Astrocyte of the spinal cord (primary cell): ENCODE data around the gene ERRFI1.

Experiments used
- DNase-seq: peaks from one replicate; pipeline ENCODE4 v3.0.0; 2011; ENCODE audit warnings: low read depth, low spot score
- H3K4me3 ChIP-seq: 2 replicates; pipeline ENCODE4 v1.5.1; 2011; ENCODE audit warnings: low read depth, mild to moderate bottlenecking, low read length, moderate library complexity
- CTCF ChIP-seq: IDR thresholded peaks from 2 replicates; pipeline ENCODE4 v1.5.1; 2012; ENCODE audit warnings: low read depth, mild to moderate bottlenecking, low read length, inconsistent platforms
- in situ Hi-C: cut with HindIII; loops from 2 replicates; pipeline ENCODE4 v1.10.0; 2017; ENCODE audit warnings: low sequenced_read_pairs

Gene ERRFI1

GRCh38 chr1:8019229-8019620 lies 6.9 kb downstream of the ERRFI1 start:
- no peak for TF ChIP-seq CTCF
- DNase-seq = peak; percentile 33
- peak overlapping the region; percentile 10 for H3K4me3 ChIP-seq
- in situ Hi-C loops = loop anchor here (25.0 kb wide), 1 partner anchor 293 kb away; the partner anchor contains the start of gene SLC45A1

GRCh38 chr1:8018492-8019228 lies 7.4 kb downstream of the ERRFI1 start:
- peak; percentile 42 for DNase-seq
- in situ Hi-C loops = loop anchor here (25.0 kb wide), 1 partner anchor 294 kb away; the partner anchor contains the start of gene SLC45A1
- TF ChIP-seq CTCF = no peak
- no peak overlapping the region for H3K4me3 ChIP-seq

GRCh38 chr1:8017495-8018197 lies 8.5 kb downstream of the ERRFI1 start:
- in situ Hi-C loops = loop anchor here (25.0 kb wide), 1 partner anchor 295 kb away; the partner anchor contains the start of gene SLC45A1

GRCh38 chr1:8016895-8017241 lies 9.2 kb downstream of the ERRFI1 start:
- TF ChIP-seq CTCF = no peak
- in situ Hi-C loops = loop anchor here (25.0 kb wide), 1 partner anchor 295 kb away; the partner anchor contains the start of gene SLC45A1
- no peak overlapping the region for H3K4me3 ChIP-seq
- DNase-seq = no peak

More at GRCh38 chr1:8017495-8018197, 8.5 kb downstream of the ERRFI1 start:
- DNase-seq = peak; percentile 45
- no peak for TF ChIP-seq CTCF
- no peak overlapping the region for H3K4me3 ChIP-seq

- in situ Hi-C loops = loop anchor here (25.0 kb wide), 1 partner anchor 296 kb away; the partner anchor contains the start of gene SLC45A1
- no peak for TF ChIP-seq CTCF
- DNase-seq = peak; percentile 46
- no peak overlapping the region for H3K4me3 ChIP-seq
These were observed 9.8 kb downstream of the ERRFI1 start for GRCh38 chr1:8016210-8016894.

GRCh38 chr1:8015809-8016165 lies 10.3 kb downstream of the ERRFI1 start:
- TF ChIP-seq CTCF = no peak
- no peak overlapping the region for H3K4me3 ChIP-seq
- DNase-seq = peak; percentile 55
- in situ Hi-C loops = loop anchor here (25.0 kb wide), 1 partner anchor 297 kb away; the partner anchor contains the start of gene SLC45A1
